HG02970 (cell line): ENCODE results near the gene IRF2BP2.

Experiments used
- ATAC-seq: cut with Tn5 transposase; IDR thresholded peaks from one replicate; pipeline ENCODE4 v1.9.1; 2021; ENCODE audit warnings: mild to moderate bottlenecking, moderate library complexity, moderate number of reproducible peaks; ENCODE audit not compliant: unreplicated experiment, low FRiP score

IRF2BP2 gene

DNA sequence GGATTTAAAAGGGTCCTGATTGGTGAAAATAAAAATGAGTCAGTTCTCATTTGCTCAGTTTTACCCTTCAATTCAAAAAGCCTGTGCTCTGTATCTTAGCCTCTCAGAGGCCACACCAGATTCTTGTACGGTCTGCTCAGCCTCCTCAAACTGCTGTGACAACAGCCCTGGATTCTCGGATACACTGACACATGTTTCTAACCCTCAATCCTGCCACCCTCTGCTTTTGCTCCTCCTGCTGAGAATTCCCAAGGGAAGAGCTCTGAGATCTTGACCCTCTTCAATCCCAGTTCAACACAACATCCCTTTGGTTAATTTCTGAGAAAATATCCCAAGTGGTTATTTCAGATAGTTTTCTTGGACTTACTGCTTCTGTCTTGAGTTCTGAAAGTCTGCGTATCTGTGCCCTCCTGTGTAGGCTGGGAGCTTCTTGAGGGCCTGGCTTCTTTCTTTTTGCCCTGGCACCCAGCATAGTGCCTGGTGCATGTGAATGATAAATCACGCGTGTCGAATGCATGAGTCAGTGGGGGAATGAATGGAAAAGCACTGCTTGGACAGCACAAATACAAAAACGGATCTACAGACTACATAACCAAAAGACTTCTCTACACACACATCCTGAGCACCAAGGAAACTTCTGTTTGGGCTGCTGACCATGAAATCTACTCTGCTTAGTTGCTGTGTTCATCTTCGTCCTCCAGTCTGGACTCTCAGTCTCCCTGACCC lies 24.5 kb downstream of the IRF2BP2 start:
- no peak for ATAC-seq

- no peak for ATAC-seq
Observed at GRCh38 chr1:234584926-234585325, 25.1 kb downstream of the IRF2BP2 start.

GRCh38 chr1:234584420-234584805 lies 25.6 kb downstream of the IRF2BP2 start:
- ATAC-seq: no peak

- ATAC-seq: no peak
Observed at GRCh38 chr1:234583755-234584419, 26.1 kb downstream of the IRF2BP2 start.

DNA sequence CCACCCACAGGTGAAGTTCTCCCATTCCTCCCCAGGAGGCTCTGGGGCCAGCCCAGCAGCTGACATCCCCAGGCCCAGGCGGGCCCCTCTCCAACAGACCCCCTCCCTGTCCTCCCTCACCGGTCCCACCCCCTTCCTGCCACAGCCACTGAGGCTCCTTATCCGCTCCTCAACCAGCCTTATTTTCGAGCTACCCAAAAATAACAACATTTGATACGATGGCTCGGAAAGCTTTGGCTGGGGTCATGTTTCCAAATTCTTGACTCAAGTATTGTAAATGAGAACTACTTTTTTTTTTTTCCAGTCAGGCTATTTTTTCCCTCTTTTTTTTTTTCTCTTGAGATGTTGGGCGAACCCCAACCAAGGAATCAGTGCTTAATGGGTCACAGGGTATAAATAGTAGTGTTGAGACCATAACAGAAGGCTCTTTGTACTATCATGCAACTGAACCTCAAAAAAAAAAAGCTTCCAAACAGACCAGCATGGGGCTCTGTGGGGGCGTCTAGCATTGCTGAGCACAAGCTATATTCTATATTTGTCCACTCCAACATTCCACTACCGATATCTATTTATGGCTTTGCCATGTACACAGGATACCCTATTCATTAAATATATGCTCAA lies 27.2 kb downstream of the IRF2BP2 start:
- ATAC-seq: no peak

GRCh38 chr1:234582186-234582585 lies 27.8 kb downstream of the IRF2BP2 start:
- no peak for ATAC-seq

DNA sequence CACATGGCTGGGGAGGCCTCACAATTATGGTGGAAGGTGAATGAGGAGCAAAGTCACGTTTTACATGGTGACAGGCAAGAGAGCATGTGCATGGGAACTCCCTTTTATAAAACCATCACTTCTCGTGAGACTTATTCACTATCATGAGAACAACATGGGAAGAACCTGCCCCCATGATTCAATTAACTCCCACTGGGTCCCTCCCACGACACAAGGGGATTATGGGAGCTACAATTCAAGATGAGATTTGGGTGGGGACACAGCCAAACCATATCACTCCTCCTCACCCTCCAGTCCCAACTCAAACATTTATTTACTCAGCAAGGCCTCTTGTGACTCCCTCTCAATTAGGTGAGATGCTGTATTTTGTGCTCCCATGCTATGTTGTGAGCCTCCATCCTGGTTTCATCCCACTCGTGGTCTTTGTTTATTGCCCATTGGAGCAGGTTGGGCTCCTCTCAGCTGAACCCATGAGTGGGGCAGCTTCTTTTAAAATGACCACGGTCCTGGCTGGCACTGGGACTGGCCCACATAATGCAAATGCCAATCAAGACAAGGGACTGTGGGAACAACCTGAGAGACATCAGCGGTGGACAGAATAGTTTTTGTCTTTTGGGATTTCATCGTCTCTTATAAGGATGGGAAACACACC lies 28.8 kb downstream of the IRF2BP2 start:
- ATAC-seq: no peak

- no peak for ATAC-seq
Observed at GRCh38 chr1:234579967-234580366, 30.0 kb downstream of the IRF2BP2 start.

DNA sequence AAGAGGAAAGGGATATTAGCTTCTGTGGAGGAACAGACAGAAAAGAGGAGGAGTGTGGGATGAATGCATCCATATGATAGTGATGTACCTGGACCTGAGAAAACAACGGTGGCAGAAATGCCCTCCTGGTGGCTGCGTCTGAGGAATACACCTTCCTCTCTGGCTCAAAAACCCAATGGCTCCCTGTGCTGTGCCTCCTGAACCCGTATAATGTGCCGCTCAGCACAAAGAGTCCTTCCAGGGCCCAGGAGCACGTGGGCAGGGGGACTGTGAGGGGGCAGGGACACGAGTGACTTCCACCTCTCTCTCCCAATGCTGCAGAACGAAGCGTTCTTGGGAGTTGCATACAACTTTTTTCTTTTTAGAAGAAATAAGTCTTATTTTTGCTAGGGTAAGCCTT lies 31.2 kb downstream of the IRF2BP2 start:
- ATAC-seq: no peak

DNA sequence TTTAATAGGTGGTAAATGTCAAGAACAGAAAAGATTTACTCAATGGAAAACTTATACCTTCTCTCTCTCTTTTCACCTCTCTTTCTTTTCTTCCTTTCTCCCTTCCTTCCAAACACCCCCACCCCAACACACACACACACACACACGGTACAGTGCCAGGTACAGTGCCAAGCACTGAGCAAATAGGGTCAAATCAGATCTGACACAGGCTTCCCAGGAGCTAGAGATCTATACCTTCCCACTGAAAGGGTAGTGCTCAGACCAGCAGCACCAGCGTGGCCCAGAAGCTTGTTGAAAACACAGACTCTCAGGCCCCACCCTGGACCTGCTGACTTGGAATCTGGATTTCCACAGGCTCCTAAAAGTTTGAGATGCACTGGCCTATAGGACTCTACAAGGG lies 31.9 kb downstream of the IRF2BP2 start:
- ATAC-seq: no peak

DNA sequence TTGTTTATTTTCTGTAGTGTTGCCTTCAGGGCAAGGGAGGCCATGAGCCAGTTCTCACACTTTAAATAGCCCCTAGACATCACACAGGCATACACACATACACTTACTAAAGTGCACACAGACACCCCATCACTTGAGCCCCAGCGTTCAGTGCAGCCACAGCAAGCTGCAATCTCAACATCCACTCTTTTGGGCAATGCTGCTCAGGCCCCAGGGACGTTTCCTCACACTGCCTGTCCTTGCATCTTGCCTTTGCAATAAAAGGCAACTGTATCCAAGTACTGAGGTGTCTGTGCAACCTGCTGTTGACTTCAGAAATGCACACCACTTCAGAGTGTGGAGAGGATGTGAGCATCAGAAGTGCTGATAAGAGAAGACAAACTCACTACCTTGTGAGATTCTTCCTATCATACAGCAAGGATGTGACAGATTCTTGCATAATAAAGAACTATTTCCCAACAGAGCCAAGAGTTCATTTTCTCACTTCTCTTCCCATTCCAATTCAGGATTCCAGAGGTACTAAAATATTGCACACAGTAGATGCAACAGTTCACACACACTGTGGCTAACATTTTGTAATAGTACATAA lies 36.2 kb downstream of the IRF2BP2 start:
- no peak for ATAC-seq

DNA sequence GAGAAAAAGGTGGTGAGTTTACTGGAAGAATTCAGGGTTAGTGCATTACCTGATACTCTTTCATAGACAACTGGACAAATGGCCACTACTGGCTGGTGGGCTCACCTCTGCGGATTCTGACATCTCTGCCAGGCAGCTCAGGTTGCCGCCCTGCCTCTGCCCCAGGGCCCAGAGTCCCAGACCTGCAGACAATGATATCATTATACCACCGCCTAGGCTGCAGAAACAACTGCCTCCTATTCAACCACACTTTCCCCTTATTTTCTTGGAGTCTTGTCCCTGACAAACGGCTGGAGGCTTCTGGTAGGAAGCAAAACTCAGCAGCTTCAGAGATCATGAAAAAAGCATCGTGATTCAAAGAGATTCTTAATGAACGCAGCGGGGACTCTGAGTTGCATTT lies 37.0 kb downstream of the IRF2BP2 start:
- ATAC-seq: no peak

- ATAC-seq: no peak
Observed at GRCh38 chr1:234571702-234572101, 38.3 kb downstream of the IRF2BP2 start.

GRCh38 chr1:234570329-234571120 lies 39.5 kb downstream of the IRF2BP2 start:
- no peak for ATAC-seq

- ATAC-seq: no peak
Observed at GRCh38 chr1:234568345-234568744, 41.6 kb downstream of the IRF2BP2 start.

DNA sequence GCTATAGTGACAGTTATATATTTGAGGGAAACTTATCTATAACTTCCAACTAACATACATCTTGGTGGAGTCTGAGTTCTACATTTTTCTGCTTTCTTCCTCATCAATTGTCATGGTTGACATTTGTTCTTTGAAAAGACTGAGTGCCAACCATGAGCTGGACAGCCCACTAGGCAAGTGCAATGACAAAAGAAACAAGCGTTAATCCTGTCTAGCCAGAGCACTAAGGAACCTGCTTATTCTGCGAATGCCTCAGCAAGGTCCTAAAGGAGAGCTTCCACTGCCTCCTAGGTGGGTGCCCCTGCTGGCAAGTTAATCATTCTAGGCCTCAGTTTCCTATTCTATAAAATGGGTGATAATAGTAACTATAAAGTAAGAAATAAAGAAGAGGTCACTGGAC lies 44.8 kb downstream of the IRF2BP2 start:
- no peak for ATAC-seq

- no peak for ATAC-seq
Observed at GRCh38 chr1:234564035-234565029, 45.6 kb downstream of the IRF2BP2 start.

- no peak for ATAC-seq
Observed at GRCh38 chr1:234562334-234562733, 47.6 kb downstream of the IRF2BP2 start.

DNA sequence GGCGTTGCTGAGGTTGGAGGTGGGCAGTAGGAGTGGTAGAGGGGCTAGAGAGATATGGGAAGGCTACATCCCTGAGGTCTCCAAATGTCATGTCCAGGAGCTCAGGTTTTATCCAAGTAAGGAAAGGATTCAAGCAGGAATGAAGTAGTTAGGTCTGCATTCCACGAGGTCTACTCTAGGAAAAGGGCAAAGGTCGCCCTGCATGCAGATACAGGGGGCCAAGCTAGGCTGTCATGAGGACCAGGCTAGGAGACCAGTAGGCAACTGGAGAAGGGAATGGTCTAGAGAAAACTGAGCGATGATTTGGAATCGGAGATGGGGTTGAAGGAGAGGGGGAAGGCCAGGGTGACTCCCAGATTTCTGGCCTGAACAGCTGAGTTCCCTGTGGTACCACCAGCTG lies 48.7 kb downstream of the IRF2BP2 start:
- ATAC-seq: no peak
